ENCODE measurements around the gene CALML6. TPM values are rescaled to one million over a fixed set of nuclear protein-coding genes. Genes with fewer than 3 reads are reported as not detected.
"Not testable (repeated sequence)": the region's sequence is repeated elsewhere in the genome, so short reads cannot be mapped to it uniquely, and the experiment has no call there.

Gene CALML6
- total RNA-seq, 2 experiments from 2014 or later: 0.45 TPM; not detected in 1

DNA sequence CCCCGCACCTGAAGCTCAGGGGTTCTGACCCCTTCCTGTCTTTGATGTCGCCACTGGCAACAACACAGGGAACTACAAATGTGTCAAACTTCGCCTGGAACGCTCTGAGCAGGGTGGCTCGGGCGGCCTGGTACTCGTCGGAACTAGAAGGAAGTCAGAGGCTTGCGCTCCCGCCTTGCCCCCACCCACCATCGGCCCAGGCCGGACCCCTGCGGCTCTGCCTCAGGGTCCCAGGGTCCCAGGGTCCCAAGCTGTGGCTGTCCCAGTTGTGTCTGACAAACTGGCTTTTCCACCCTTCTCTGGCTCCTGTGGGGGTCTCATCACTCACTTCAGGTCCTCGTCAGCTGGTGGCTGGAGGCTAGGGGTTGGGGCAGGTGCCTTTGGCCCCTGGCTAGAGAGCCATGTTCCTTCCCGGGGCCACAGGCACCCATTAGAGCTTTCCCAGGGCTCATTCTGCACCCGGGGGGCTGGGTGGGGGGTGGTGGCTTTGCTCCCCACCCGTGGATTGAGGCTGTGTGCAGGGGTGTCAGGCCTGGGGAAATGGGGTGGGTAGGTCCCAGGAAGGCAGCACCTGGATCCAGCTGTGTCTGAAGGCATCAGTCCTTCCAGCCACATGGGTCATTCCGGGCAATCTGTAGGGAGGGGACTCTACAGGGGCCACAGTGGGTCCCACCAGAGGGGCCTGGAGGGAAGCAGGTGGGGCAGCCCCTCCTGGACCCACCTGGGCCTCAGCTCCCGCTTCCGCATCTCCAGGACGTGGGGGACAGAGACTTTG, 12.0 kb downstream of the CALML6 start:
- CTCF ChIA-PET: no interaction called here
- DNase-seq (peak; percentile 33), ATAC-seq (no peak)
- H3K9me3 Mint-ChIP-seq (ENCODE audit: low read depth): no peaks in the 10 kb centered on the region
- H3K27me3 Mint-ChIP-seq: no peaks in the 10 kb centered on the region
- no peak overlapping the region for H3K27ac Mint-ChIP-seq
- H3K4me1 Mint-ChIP-seq: no peaks in the 10 kb centered on the region
- H3K4me3 Mint-ChIP-seq: no peak overlapping the region
- no peaks in the 10 kb centered on the region for H3K36me3 Mint-ChIP-seq

- DNase-seq (peak; percentile 36), ATAC-seq (no peak)
- Mint-ChIP-seq H3K9me3 (ENCODE audit: low read depth) (no peaks in the 10 kb centered on the region), H3K36me3 (no peaks in the 10 kb centered on the region), H3K4me1 (no peaks in the 10 kb centered on the region), H3K27me3 (no peaks in the 10 kb centered on the region), H3K4me3 (no peak overlapping the region), H3K27ac (no peak overlapping the region)
- CTCF ChIA-PET: no interaction called here
These were observed 12.7 kb downstream of the CALML6 start for GRCh38 chr1:1927751-1928150.

DNA sequence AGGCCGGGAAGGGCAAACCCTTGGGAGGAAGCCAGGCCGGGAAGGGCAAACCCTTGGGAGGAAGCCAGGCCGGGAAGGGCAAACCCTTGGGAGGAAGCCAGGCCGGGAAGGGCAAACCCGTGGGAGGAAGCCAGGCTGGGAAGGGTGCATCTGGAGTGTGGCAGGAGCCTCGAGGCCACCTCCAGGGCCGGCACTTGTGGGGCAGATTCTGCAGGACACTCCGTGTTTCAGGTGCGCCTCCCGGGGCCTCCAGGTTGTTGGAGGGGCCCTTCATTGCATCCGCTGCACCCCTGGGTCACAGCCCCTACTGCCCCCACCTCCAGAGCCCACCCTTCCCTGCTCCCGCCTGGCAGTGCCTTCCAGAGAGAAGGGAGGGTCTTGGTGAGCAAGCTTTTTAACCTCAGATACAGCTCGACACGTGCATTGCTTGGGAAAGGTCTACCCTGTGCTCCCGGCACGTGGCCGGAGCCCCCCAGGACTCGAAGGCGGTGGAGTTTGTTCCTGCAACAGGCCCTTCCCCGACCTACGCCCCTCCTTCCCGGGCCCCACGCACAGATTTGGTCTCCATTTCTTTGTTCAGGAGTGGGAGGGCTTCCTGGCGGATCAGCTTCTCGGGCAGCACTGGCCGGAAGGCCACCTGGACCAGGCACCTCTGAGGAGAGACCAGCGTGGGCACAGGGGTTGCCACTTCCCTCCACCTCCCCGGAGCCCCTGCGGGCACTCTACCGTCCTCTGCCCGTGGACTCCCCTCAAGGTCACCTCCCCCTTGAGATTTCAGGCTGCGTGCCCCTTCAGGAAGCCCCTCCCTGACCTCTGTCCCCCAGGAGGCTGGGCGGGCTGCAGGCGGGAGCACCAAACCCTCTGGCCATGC, 13.4 kb downstream of the CALML6 start:
- CTCF ChIA-PET: no interaction called here
- Mint-ChIP-seq H3K4me1 (no peaks in the 10 kb centered on the region), H3K27me3 (no peaks in the 10 kb centered on the region), H3K9me3 (ENCODE audit: low read depth) (no peaks in the 10 kb centered on the region), H3K27ac (no peak overlapping the region), H3K4me3 (no peak overlapping the region), H3K36me3 (no peaks in the 10 kb centered on the region)
- DNase-seq: peak; percentile 37
- no peak for ATAC-seq

DNA sequence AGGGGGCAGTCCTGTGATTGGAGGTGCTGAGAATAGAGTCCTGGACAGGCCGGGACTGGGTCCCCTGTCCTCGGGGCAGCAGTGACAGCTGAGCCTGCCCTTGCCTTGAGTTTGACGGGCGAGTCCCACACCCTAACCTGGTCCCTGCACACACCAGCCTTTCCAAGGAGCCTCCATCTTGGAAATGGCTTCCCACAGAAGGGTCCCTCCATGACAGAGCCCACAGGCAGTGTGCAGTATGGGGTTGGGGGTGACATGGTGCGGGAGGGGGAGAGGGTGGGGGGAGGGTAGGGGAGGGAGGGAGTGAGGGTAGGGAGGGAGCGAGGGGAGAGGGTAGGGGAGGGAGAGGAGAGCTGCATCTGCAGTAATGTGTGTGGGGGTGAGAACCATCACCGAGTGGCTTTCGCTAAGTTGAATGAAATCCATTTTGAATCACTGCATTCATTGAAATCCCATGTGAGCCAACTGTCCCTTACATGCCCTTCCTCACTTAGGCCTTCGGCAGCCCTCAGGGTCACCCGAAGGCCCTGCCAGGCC, 14.1 kb downstream of the CALML6 start:
- no peak overlapping the region for H3K4me3 Mint-ChIP-seq
- no peaks in the 10 kb centered on the region for H3K4me1 Mint-ChIP-seq
- CTCF ChIA-PET: no interaction called here
- no peaks in the 10 kb centered on the region for H3K36me3 Mint-ChIP-seq
- H3K27me3 Mint-ChIP-seq: no peaks in the 10 kb centered on the region
- H3K27ac Mint-ChIP-seq: no peak overlapping the region
- peak; percentile 29 for DNase-seq
- H3K9me3 Mint-ChIP-seq (ENCODE audit: low read depth): peaks cover 2% of the 10 kb centered on the region
- no peak for ATAC-seq

GRCh38 chr1:1929639-1930545, 14.8 kb downstream of the CALML6 start:
- Mint-ChIP-seq H3K4me3 (no peak overlapping the region), H3K4me1 (no peaks in the 10 kb centered on the region), H3K36me3 (peaks cover 2% of the 10 kb centered on the region), H3K9me3 (ENCODE audit: low read depth) (peaks cover 8% of the 10 kb centered on the region), H3K27ac (no peak overlapping the region), H3K27me3 (no peaks in the 10 kb centered on the region)
- ATAC-seq (no peak), DNase-seq (peak; percentile 39)
- CTCF ChIA-PET: interaction anchor here (0.8 kb wide), 1 partner anchor 11 kb away, joined by 3 read pairs; no protein-coding TSS in a partner anchor

GRCh38 chr1:1934848-1935247, 19.8 kb downstream of the CALML6 start:
- H3K27me3 Mint-ChIP-seq, DNase-seq, CTCF ChIA-PET, H3K27ac Mint-ChIP-seq, H3K36me3 Mint-ChIP-seq, H3K4me3 Mint-ChIP-seq, ATAC-seq, H3K4me1 Mint-ChIP-seq: not testable (repeated sequence)
- H3K9me3 Mint-ChIP-seq (ENCODE audit: low read depth): peaks cover 16% of the 10 kb centered on the region

DNA sequence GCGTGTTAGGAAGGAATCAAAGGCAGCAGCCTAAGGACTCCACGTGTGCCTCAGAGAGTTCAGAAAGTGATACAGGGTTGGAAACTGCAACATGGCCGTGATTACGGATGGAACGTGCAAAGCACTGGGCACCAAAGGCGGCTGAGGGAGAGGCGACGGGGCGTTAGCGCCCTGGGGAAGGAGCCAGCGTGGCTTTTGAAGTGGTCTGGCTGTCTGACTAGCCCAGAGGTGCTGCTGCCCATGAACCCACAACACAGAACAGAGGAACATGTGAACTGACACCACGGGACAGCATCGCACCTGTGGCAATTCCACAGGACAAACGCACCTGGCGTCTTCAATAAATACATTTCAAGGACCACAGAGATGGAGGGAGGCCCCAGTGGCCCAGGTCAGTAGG, 22.0 kb downstream of the CALML6 start:
- CTCF ChIA-PET: no interaction called here
- ATAC-seq: no peak
- Mint-ChIP-seq H3K9me3 (ENCODE audit: low read depth) (peaks cover 16% of the 10 kb centered on the region), H3K27ac (no peak overlapping the region), H3K4me3 (no peak overlapping the region), H3K36me3 (peaks cover 4% of the 10 kb centered on the region), H3K4me1 (no peaks in the 10 kb centered on the region), H3K27me3 (no peaks in the 10 kb centered on the region)
- no peak for DNase-seq

DNA sequence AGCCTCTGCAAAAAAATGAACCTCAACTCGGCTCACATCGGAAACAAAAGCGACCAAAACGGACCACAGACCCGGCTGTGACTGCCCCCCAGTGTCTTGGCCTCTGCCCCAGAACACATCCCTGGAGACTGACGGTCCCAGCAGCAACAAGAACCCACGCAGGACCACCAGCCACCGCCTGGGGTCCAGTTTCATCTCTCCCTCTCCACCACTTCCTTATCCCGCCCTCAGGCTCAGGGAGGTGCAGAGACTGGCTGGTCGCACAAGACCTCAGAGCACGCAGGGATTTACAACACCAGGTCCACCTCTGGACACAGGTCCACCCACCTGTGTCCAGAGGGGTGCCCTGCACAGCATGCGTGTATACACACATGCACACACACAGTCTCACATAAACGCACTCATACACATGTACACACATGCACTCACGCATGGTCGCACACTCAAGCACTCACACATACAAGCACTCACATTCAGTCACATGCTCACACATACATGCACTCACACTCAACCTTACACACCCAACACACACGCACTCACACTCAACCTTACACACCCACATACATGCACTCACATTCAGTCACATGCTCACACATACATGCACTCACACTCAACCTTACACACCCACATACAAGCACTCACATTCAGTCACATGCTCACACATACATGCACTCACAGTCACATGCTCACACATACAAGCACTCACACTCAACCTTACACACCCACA, 22.7 kb downstream of the CALML6 start:
- CTCF ChIA-PET: no interaction called here
- H3K4me3 Mint-ChIP-seq: no peak overlapping the region
- ATAC-seq: no peak

GRCh38 chr1:1938276-1938573, 23.2 kb downstream of the CALML6 start:
- no peak for ATAC-seq
- no peak for DNase-seq
- peaks cover 16% of the 10 kb centered on the region for H3K9me3 Mint-ChIP-seq (ENCODE audit: low read depth)
- H3K4me1 Mint-ChIP-seq: no peaks in the 10 kb centered on the region
- no peak overlapping the region for H3K27ac Mint-ChIP-seq
- H3K36me3 Mint-ChIP-seq: peaks cover 4% of the 10 kb centered on the region
- H3K4me3 Mint-ChIP-seq: no peak overlapping the region
- no peaks in the 10 kb centered on the region for H3K27me3 Mint-ChIP-seq
- CTCF ChIA-PET: no interaction called here

More for the DNA sequence above, 22.7 kb downstream of the CALML6 start:
- no peak for DNase-seq
- Mint-ChIP-seq H3K4me1 (no peaks in the 10 kb centered on the region), H3K27ac (no peak overlapping the region), H3K27me3 (no peaks in the 10 kb centered on the region), H3K9me3 (ENCODE audit: low read depth) (peaks cover 16% of the 10 kb centered on the region), H3K36me3 (peaks cover 4% of the 10 kb centered on the region)

DNA sequence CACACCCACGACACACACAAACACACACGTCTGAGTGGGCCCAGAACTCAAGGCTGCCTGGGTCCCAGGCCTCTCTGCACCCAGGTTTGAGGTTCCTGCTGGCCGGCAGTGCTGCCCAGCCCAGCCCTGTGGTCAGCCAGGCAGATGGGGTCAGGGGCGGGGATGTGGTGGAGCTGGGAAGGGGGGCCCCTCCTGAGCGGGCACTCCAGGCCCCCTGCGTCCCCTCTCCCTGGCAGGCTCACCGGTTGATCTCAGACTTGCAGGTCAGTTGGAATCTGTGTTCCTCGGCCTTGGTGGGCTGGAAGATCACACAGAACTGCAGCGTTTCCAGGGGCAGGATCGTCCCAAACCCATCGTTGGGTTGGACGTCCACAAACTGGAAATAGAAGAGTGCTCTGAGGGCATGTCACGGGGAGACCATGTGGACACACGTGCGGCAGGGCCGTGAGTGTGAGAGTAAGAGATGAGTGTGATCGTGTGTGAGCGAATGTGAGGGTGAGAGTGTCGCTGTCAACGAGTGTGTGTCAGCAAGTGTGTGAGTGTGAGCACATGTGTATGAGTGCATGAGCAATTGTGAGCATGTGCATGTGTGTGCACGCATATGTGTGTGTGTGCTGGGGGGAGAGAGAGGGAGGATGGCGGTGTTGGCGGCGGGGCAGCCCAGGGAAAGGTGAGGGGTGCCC, 23.7 kb downstream of the CALML6 start:
- Mint-ChIP-seq H3K4me1 (no peaks in the 10 kb centered on the region), H3K9me3 (ENCODE audit: low read depth) (peaks cover 16% of the 10 kb centered on the region), H3K4me3 (no peak overlapping the region), H3K27ac (no peak overlapping the region), H3K27me3 (no peaks in the 10 kb centered on the region), H3K36me3 (peaks cover 4% of the 10 kb centered on the region)
- no peak for DNase-seq
- CTCF ChIA-PET: no interaction called here
- no peak for ATAC-seq

DNA sequence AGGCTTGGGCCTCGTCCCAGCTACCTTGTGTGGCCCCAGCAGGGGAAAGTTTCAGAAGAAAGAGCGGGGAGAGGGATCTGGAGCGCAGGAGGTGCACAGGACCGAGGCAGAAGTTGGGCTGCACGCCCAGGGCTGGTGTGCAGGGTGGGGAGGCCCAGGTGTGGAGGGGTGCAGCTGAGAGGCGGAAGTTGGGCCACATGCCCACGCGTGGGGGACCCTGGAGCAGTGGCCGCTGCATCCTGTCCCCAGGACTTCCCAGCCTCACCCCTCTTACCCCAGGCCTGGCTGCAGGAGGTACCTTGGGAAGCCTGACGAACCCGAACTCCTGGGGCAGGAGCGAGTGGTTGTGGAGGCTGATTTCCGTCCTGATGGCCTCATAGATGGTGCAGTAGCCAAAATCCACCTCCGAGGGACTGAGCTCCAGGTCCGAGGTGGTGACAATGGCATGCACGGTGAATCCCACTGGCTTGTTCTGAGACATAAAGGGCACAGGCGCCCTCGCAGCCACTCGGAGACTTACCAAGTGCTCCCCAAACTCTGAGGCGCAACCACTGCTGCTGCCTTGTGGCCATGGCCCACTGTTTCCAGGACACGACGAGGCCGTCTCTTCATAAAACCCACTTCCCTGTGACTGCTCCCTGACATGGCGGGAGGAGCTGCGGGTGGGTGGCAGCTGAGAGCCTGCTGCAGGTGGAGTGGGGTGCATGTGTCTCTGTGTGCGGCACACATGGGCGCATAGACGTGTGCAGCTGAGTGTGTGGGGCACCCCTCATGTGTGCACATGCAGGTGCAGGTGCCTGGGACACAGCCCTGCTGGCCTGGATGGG, 24.4 kb downstream of the CALML6 start:
- Mint-ChIP-seq H3K9me3 (ENCODE audit: low read depth) (peaks cover 11% of the 10 kb centered on the region), H3K36me3 (peaks cover 2% of the 10 kb centered on the region), H3K4me1 (peaks cover 2% of the 10 kb centered on the region), H3K27ac (no peak overlapping the region), H3K4me3 (no peak overlapping the region), H3K27me3 (no peaks in the 10 kb centered on the region)
- CTCF ChIA-PET: no interaction called here
- no peak for ATAC-seq
- DNase-seq: no peak

DNA sequence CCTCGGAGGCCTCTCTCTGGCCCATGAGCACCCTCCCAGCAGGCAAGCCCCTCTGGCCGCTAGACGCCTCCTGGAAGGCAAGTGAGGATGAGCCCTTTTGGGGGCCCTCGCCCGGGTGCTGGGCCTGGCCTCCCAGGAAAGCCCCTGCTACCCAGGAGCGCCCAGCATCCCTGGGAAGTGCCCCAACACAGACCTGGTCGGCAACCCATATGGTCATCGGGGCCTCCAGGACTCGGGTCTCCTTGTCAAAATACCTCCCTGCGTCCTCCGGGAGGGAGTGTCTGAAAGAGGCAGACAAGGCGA, 25.0 kb downstream of the CALML6 start:
- no peak overlapping the region for H3K4me3 Mint-ChIP-seq
- peaks cover 2% of the 10 kb centered on the region for H3K36me3 Mint-ChIP-seq
- CTCF ChIA-PET: interaction anchor here (0.7 to 1.2 kb wide), 3 partner anchors 10 to 107 kb away, joined by 3 read pairs; no protein-coding TSS in a partner anchor
- H3K27me3 Mint-ChIP-seq: no peaks in the 10 kb centered on the region
- peaks cover 6% of the 10 kb centered on the region for H3K9me3 Mint-ChIP-seq (ENCODE audit: low read depth)
- peaks cover 2% of the 10 kb centered on the region for H3K4me1 Mint-ChIP-seq
- ATAC-seq (no peak), DNase-seq (no peak)
- H3K27ac Mint-ChIP-seq: no peak overlapping the region
